Rectal smooth muscle tissue (tissue), 1 donor: ENCODE data around the gene RABGGTA.
"Not testable (repeated sequence)": the region's sequence is repeated elsewhere in the genome, so short reads cannot be mapped to it uniquely, and the experiment has no call there.

Experiments
- H3K27ac ChIP-seq: one replicate; pipeline ENCODE4 v1.7.0; 2013; ENCODE audit warnings: low read depth, low read length, inconsistent platforms
- H3K27me3 ChIP-seq: one replicate; pipeline ENCODE4 v1.7.0; 2013; ENCODE audit warnings: low read length; ENCODE audit not compliant: control insufficient read depth, insufficient read depth
- H3K36me3 ChIP-seq: one replicate; pipeline ENCODE4 v1.7.0; 2013; ENCODE audit warnings: low read length; ENCODE audit not compliant: control insufficient read depth, insufficient read depth
- H3K4me1 ChIP-seq: one replicate; pipeline ENCODE4 v1.7.0; 2013; ENCODE audit warnings: low read length; ENCODE audit not compliant: control insufficient read depth, insufficient read depth
- H3K4me3 ChIP-seq: one replicate; pipeline ENCODE4 v1.7.0; 2013; ENCODE audit warnings: low read length
- H3K9ac ChIP-seq: one replicate; pipeline ENCODE4 v1.7.0; 2013; ENCODE audit warnings: low read length

The RABGGTA gene

DNA sequence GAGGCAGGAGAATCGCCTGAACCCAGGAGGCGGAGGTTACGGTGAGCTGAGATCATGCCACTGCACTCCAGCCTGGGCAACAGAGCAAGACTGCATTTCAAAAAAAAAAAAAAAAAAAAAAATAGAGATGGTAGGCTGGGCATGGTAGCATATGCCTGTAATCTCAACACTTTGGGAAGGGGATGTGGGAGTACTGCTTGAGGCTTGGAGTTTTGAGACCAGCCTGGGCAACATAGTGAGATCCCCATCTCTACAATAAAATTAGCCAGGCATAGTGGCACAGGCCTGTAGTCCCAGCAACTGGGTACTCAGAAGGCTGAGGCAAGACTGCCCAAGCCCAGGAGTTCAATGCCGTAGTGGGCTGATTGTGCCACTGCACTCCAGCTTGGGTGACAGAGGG is 48.4 kb downstream of the RABGGTA start:
- H3K27ac ChIP-seq, H3K4me1 ChIP-seq, H3K36me3 ChIP-seq, H3K9ac ChIP-seq, H3K4me3 ChIP-seq, H3K27me3 ChIP-seq: not testable (repeated sequence)

DNA sequence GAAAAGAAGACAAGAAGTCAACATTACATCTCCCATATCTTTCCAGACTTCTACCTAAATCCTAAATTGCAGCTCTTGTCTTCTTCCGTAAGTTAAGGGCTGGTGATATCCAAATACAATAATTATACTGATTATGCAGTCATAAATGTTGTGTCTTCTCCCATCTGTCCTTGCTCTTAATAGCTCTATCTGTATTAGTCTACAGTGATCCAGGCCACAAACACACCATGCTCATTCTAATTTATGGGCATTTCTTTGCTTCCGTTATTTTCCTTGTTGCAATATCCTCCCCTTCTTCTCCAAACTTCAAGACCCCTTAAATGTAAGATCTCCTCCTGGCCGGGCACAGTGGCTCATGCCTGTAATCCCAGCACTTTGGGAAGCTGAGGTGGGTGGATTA is 51.9 kb downstream of the RABGGTA start:
- no peaks in the 10 kb centered on the region for H3K27me3 ChIP-seq
- no peak overlapping the region for H3K4me3 ChIP-seq
- no peaks in the 10 kb centered on the region for H3K36me3 ChIP-seq
- no peak overlapping the region for H3K27ac ChIP-seq
- H3K9ac ChIP-seq: no peak overlapping the region
- H3K4me1 ChIP-seq: no peaks in the 10 kb centered on the region

GRCh38 chr14:24219080-24219479 is 52.3 kb downstream of the RABGGTA start:
- H3K4me1 ChIP-seq: no peaks in the 10 kb centered on the region
- H3K27ac ChIP-seq: no peak overlapping the region
- H3K9ac ChIP-seq: no peak overlapping the region
- H3K27me3 ChIP-seq: no peaks in the 10 kb centered on the region
- H3K4me3 ChIP-seq: no peak overlapping the region
- no peaks in the 10 kb centered on the region for H3K36me3 ChIP-seq

- H3K9ac ChIP-seq, H3K36me3 ChIP-seq, H3K27ac ChIP-seq, H3K4me1 ChIP-seq, H3K27me3 ChIP-seq, H3K4me3 ChIP-seq: not testable (repeated sequence)
Measured at GRCh38 chr14:24216876-24217275, 54.5 kb downstream of the RABGGTA start.

GRCh38 chr14:24216345-24216699 is 55.1 kb downstream of the RABGGTA start:
- peaks cover 1% of the 10 kb centered on the region for H3K36me3 ChIP-seq
- peak overlapping the region; percentile 80 for H3K4me3 ChIP-seq
- H3K27ac ChIP-seq: peak overlapping the region; percentile 84
- no peak overlapping the region for H3K9ac ChIP-seq
- H3K4me1 ChIP-seq: peaks cover 4% of the 10 kb centered on the region
- no peaks in the 10 kb centered on the region for H3K27me3 ChIP-seq
